ENCODE results near the gene ZACN. TPM values are rescaled to one million over a fixed set of nuclear protein-coding genes. Genes with fewer than 3 reads are reported as not detected.
A peak's percentile ranks its signal among the peaks of the same experiment; 100 is the strongest.

The ZACN gene
- polyA plus RNA-seq, 3 donors from 2014 or later: 0.59 to 0.60 TPM; not detected in 1

- Mint-ChIP-seq H3K4me1 (peaks cover 19 to 22% of the 10 kb centered on the region in 2 donors), H3K27ac (no peak overlapping the region), H3K36me3 (peaks cover 0 to under 1% (median 0%) of the 10 kb centered on the region in 3 donors), H3K9me3 (no peaks in the 10 kb centered on the region), H3K4me3 (no peak overlapping the region), H3K27me3 (ENCODE audit: low read depth in 3 of 3) (peaks cover 3 to 5% (median 4%) of the 10 kb centered on the region in 3 donors)
- DNase-seq: no peak
Observed at GRCh38 chr17:76106703-76107102, 27.7 kb downstream of the ZACN start.

- no peak overlapping the region for H3K4me3 Mint-ChIP-seq
- no peak for DNase-seq
- peaks cover 15 to 16% of the 10 kb centered on the region in 2 donors for H3K4me1 Mint-ChIP-seq
- no peak overlapping the region for H3K27ac Mint-ChIP-seq
- no peaks in the 10 kb centered on the region for H3K9me3 Mint-ChIP-seq
- no peaks in the 10 kb centered on the region for H3K36me3 Mint-ChIP-seq
- peaks cover 2 to 7% (median 4%) of the 10 kb centered on the region in 3 donors for H3K27me3 Mint-ChIP-seq (ENCODE audit: low read depth in 3 of 3)
Observed at GRCh38 chr17:76107509-76107908, 28.5 kb downstream of the ZACN start.

GRCh38 chr17:76111956-76112355, 33.0 kb downstream of the ZACN start:
- H3K36me3 Mint-ChIP-seq: no peaks in the 10 kb centered on the region
- H3K9me3 Mint-ChIP-seq: no peaks in the 10 kb centered on the region
- peaks cover 0 to 3% (median 2%) of the 10 kb centered on the region in 3 donors for H3K27me3 Mint-ChIP-seq (ENCODE audit: low read depth in 3 of 3)
- H3K27ac Mint-ChIP-seq: no peak overlapping the region
- DNase-seq: no peak
- H3K4me3 Mint-ChIP-seq: no peak overlapping the region
- no peaks in the 10 kb centered on the region for H3K4me1 Mint-ChIP-seq

GRCh38 chr17:76115138-76115754, 36.3 kb downstream of the ZACN start:
- DNase-seq: no peak
- H3K4me3 Mint-ChIP-seq: no peak overlapping the region
- no peak overlapping the region for H3K27ac Mint-ChIP-seq
- no peaks in the 10 kb centered on the region for H3K4me1 Mint-ChIP-seq
- H3K9me3 Mint-ChIP-seq: no peaks in the 10 kb centered on the region
- H3K36me3 Mint-ChIP-seq: no peaks in the 10 kb centered on the region
- peaks cover 0 to 6% (median 3%) of the 10 kb centered on the region in 3 donors for H3K27me3 Mint-ChIP-seq (ENCODE audit: low read depth in 3 of 3)

GRCh38 chr17:76119409-76120371, 40.7 kb downstream of the ZACN start:
- Mint-ChIP-seq H3K27me3 (ENCODE audit: low read depth in 3 of 3) (peaks cover 0 to 3% (median 3%) of the 10 kb centered on the region in 3 donors), H3K4me1 (peaks cover 0 to 5% of the 10 kb centered on the region in 2 donors), H3K9me3 (no peaks in the 10 kb centered on the region), H3K27ac (peak overlapping the region in 1 of 6 donors; percentile 61), H3K36me3 (no peaks in the 10 kb centered on the region), H3K4me3 (no peak overlapping the region)
- DNase-seq: no peak

- Mint-ChIP-seq H3K4me1 (peaks cover 0 to 5% of the 10 kb centered on the region in 2 donors), H3K36me3 (no peaks in the 10 kb centered on the region), H3K9me3 (no peaks in the 10 kb centered on the region), H3K4me3 (peak overlapping the region in 4 of 5 donors; percentile 19 to 63 (median 26)), H3K27ac (no peak overlapping the region), H3K27me3 (ENCODE audit: low read depth in 3 of 3) (peaks cover 0 to 3% (median 1%) of the 10 kb centered on the region in 3 donors)
- no peak for DNase-seq
Observed at GRCh38 chr17:76120658-76121008, 41.7 kb downstream of the ZACN start.

GRCh38 chr17:76121932-76122430, 43.0 kb downstream of the ZACN start:
- peak in 1 of 3 donors; percentile 17 for DNase-seq
- Mint-ChIP-seq H3K9me3 (no peaks in the 10 kb centered on the region), H3K27me3 (ENCODE audit: low read depth in 3 of 3) (peaks cover 0 to 3% (median 0%) of the 10 kb centered on the region in 3 donors), H3K27ac (no peak overlapping the region), H3K4me3 (peak overlapping the region; percentile 32 to 63 (median 36)), H3K36me3 (no peaks in the 10 kb centered on the region), H3K4me1 (peaks cover 0 to 5% of the 10 kb centered on the region in 2 donors)

GRCh38 chr17:76122431-76123190, 43.6 kb downstream of the ZACN start:
- H3K27ac Mint-ChIP-seq: no peak overlapping the region
- H3K9me3 Mint-ChIP-seq: no peaks in the 10 kb centered on the region
- no peak for DNase-seq
- peaks cover 0 to 5% of the 10 kb centered on the region in 2 donors for H3K4me1 Mint-ChIP-seq
- H3K4me3 Mint-ChIP-seq: peak overlapping the region; percentile 27 to 71 (median 48)
- peaks cover 0 to 3% (median 0%) of the 10 kb centered on the region in 3 donors for H3K27me3 Mint-ChIP-seq (ENCODE audit: low read depth in 3 of 3)
- no peaks in the 10 kb centered on the region for H3K36me3 Mint-ChIP-seq

- Mint-ChIP-seq H3K27me3 (ENCODE audit: low read depth in 3 of 3) (peaks cover 0 to 3% (median 0%) of the 10 kb centered on the region in 3 donors), H3K36me3 (no peaks in the 10 kb centered on the region), H3K27ac (peak overlapping the region in 2 of 6 donors; percentile 22 to 68), H3K4me3 (peak overlapping the region in 4 of 5 donors; percentile 18 to 71 (median 56)), H3K9me3 (no peaks in the 10 kb centered on the region), H3K4me1 (peaks cover 0 to 5% of the 10 kb centered on the region in 2 donors)
- no peak for DNase-seq
Observed at GRCh38 chr17:76123191-76123499, 44.2 kb downstream of the ZACN start.

- H3K36me3 Mint-ChIP-seq: no peaks in the 10 kb centered on the region
- H3K27me3 Mint-ChIP-seq (ENCODE audit: low read depth in 3 of 3): peaks cover 0 to 3% (median 0%) of the 10 kb centered on the region in 3 donors
- DNase-seq: no peak
- no peak overlapping the region for H3K4me3 Mint-ChIP-seq
- H3K4me1 Mint-ChIP-seq: peaks cover 0 to 5% of the 10 kb centered on the region in 2 donors
- H3K9me3 Mint-ChIP-seq: no peaks in the 10 kb centered on the region
- peak overlapping the region in 1 of 6 donors; percentile 22 for H3K27ac Mint-ChIP-seq
Observed at GRCh38 chr17:76123749-76124581, 45.0 kb downstream of the ZACN start.

GRCh38 chr17:76124582-76125390, 45.8 kb downstream of the ZACN start:
- Mint-ChIP-seq H3K27ac (no peak overlapping the region), H3K4me1 (peaks cover 0 to 5% of the 10 kb centered on the region in 2 donors), H3K4me3 (no peak overlapping the region), H3K27me3 (ENCODE audit: low read depth in 3 of 3) (peaks cover 0 to 2% (median 0%) of the 10 kb centered on the region in 3 donors), H3K9me3 (no peaks in the 10 kb centered on the region), H3K36me3 (no peaks in the 10 kb centered on the region)
- DNase-seq: no peak

GRCh38 chr17:76125391-76125675, 46.4 kb downstream of the ZACN start:
- Mint-ChIP-seq H3K27ac (no peak overlapping the region), H3K36me3 (no peaks in the 10 kb centered on the region), H3K4me3 (no peak overlapping the region), H3K4me1 (peaks cover 0 to 5% of the 10 kb centered on the region in 2 donors), H3K27me3 (ENCODE audit: low read depth in 3 of 3) (no peaks in the 10 kb centered on the region), H3K9me3 (no peaks in the 10 kb centered on the region)
- no peak for DNase-seq
